ENCODE measurements around the gene XKR7.

DNA sequence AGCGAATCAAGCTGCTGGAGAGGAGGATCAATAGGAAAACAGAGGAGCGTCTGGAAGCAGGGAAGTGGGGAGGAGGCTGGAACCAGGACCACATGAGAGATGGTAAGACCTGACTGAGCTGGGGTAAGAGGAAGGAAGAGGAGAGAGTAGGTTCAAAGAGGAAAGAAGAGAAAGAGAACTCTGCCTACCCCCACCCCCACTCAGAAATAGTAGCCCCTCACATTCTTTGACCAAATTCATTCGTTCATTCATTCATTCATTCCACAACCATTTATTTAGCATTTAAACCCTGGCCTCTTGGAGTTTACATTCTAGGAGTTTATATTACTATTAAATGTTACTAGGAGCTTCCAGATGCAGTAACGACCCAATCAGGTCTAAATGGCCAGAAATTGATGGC is 68.3 kb downstream of the XKR7 start:
- TF ChIP-seq, protein P1, sequence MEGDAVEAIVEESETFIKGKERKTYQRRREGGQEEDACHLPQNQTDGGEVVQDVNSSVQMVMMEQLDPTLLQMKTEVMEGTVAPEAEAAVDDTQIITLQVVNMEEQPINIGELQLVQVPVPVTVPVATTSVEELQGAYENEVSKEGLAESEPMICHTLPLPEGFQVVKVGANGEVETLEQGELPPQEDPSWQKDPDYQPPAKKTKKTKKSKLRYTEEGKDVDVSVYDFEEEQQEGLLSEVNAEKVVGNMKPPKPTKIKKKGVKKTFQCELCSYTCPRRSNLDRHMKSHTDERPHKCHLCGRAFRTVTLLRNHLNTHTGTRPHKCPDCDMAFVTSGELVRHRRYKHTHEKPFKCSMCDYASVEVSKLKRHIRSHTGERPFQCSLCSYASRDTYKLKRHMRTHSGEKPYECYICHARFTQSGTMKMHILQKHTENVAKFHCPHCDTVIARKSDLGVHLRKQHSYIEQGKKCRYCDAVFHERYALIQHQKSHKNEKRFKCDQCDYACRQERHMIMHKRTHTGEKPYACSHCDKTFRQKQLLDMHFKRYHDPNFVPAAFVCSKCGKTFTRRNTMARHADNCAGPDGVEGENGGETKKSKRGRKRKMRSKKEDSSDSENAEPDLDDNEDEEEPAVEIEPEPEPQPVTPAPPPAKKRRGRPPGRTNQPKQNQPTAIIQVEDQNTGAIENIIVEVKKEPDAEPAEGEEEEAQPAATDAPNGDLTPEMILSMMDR (IDR thresholded peaks at IDR 0.05), result no peak
- TF ChIP-seq POLR2A (IDR thresholded peaks at IDR 0.05), result no peak
